H9 (cell line): ENCODE measurements around the gene SNRNP40. TPM values are rescaled to one million over a fixed set of nuclear protein-coding genes. Genes with fewer than 3 reads are reported as not detected.

Experiments used
- DNase-seq: peaks from one replicate; pipeline ENCODE4 v3.0.0-alpha.2; 2017
- H2AFZ ChIP-seq: one replicate; pipeline ENCODE4 v1.6.1; 2013; ENCODE audit warnings: mild to moderate bottlenecking, low read length, control low read depth, moderate library complexity
- H2AK5ac ChIP-seq: 2 replicates; pipeline ENCODE4 v1.6.1; 2013; ENCODE audit warnings: low read length, control low read depth, mixed read lengths; ENCODE audit not compliant: insufficient read length
- H2BK120ac ChIP-seq: one replicate; pipeline ENCODE4 v1.6.1; 2013; ENCODE audit warnings: low read depth, mild to moderate bottlenecking, low read length, control low read depth, inconsistent platforms; ENCODE audit not compliant: poor library complexity, severe bottlenecking
- H2BK12ac ChIP-seq: 2 replicates; pipeline ENCODE4 v1.6.1; 2013; ENCODE audit warnings: low read length, control low read depth, mixed read lengths, low read depth; ENCODE audit not compliant: insufficient read length
- H2BK15ac ChIP-seq: 2 replicates; pipeline ENCODE4 v1.6.1; 2013; ENCODE audit warnings: low read depth, low read length, control low read depth
- H2BK20ac ChIP-seq: one replicate; pipeline ENCODE4 v1.6.1; 2013; ENCODE audit warnings: low read depth, mild to moderate bottlenecking, low read length, control low read depth, inconsistent platforms; ENCODE audit not compliant: poor library complexity, severe bottlenecking
- H2BK5ac ChIP-seq: 2 replicates; pipeline ENCODE4 v1.6.1; 2013; ENCODE audit warnings: low read length, control low read depth, mixed read lengths; ENCODE audit not compliant: insufficient read length
- H3K14ac ChIP-seq: 2 replicates; pipeline ENCODE4 v1.6.1; 2013; ENCODE audit warnings: low read length, control low read depth; ENCODE audit not compliant: insufficient read depth
- H3K18ac ChIP-seq: 2 replicates; pipeline ENCODE4 v1.6.1; 2013; ENCODE audit warnings: low read depth, mild to moderate bottlenecking, mixed read lengths, low read length, control low read depth; ENCODE audit not compliant: insufficient read length
- H3K23ac ChIP-seq: 2 replicates; pipeline ENCODE4 v1.6.1; 2013; ENCODE audit warnings: low read length, control low read depth, mixed read lengths, low read depth; ENCODE audit not compliant: insufficient read length
- H3K23me2 ChIP-seq: 2 replicates; pipeline ENCODE4 v1.6.1; 2013; ENCODE audit warnings: low read depth, mild to moderate bottlenecking, mixed read lengths, low read length, control low read depth; ENCODE audit not compliant: insufficient read length, poor library complexity, severe bottlenecking
- H3K27ac ChIP-seq: 2 replicates; pipeline ENCODE4 v1.5.1; 2013; ENCODE audit warnings: low read length, control low read depth, mixed read lengths, low read depth; ENCODE audit not compliant: insufficient read length
- H3K27me3 ChIP-seq: 2 replicates; pipeline ENCODE4 v1.6.1; 2013; ENCODE audit warnings: low read length, control low read depth, inconsistent platforms; ENCODE audit not compliant: insufficient read depth
- H3K4ac ChIP-seq: 2 replicates; pipeline ENCODE4 v1.6.1; 2013; ENCODE audit warnings: low read depth, mild to moderate bottlenecking, control low read depth, inconsistent platforms, low read length, moderate library complexity
- H3K4me1 ChIP-seq: 2 replicates; pipeline ENCODE4 v1.6.1; 2013; ENCODE audit warnings: low read length, control low read depth, inconsistent platforms; ENCODE audit not compliant: insufficient read depth
- H3K4me2 ChIP-seq: 2 replicates; pipeline ENCODE4 v1.6.1; 2013; ENCODE audit warnings: low read length, control low read depth, mixed read lengths; ENCODE audit not compliant: insufficient read length, insufficient read depth
- H3K56ac ChIP-seq: 2 replicates; pipeline ENCODE4 v1.6.1; 2013; ENCODE audit warnings: low read depth, mild to moderate bottlenecking, mixed read lengths, low read length, control low read depth; ENCODE audit not compliant: insufficient read length
- H3K79me1 ChIP-seq: 2 replicates; pipeline ENCODE4 v1.6.1; 2013; ENCODE audit warnings: low read depth, mild to moderate bottlenecking, moderate library complexity, low read length, control low read depth, inconsistent platforms; ENCODE audit not compliant: insufficient read depth, poor library complexity, severe bottlenecking
- H3K79me2 ChIP-seq: 2 replicates; pipeline ENCODE4 v1.6.1; 2013; ENCODE audit warnings: low read length, control low read depth, inconsistent platforms; ENCODE audit not compliant: insufficient read depth
- H3K9ac ChIP-seq: 2 replicates; pipeline ENCODE4 v1.6.1; 2013; ENCODE audit warnings: low read length, control low read depth, mixed read lengths; ENCODE audit not compliant: insufficient read length; ENCODE audit errors: extremely low read depth
- H3K9me3 ChIP-seq: one replicate; pipeline ENCODE4 v1.6.1; 2013; ENCODE audit warnings: low read depth, low read length, inconsistent platforms; ENCODE audit not compliant: control insufficient read depth
- H3T11ph ChIP-seq: one replicate; pipeline ENCODE4 v1.6.1; 2013; ENCODE audit warnings: mild to moderate bottlenecking, low read length, control low read depth, inconsistent platforms
- H4K20me1 ChIP-seq: one replicate; pipeline ENCODE4 v1.6.1; 2013; ENCODE audit not compliant: control insufficient read depth, insufficient read length, insufficient read depth
- H4K5ac ChIP-seq: 2 replicates; pipeline ENCODE4 v1.6.1; 2013; ENCODE audit warnings: low read depth, mild to moderate bottlenecking, mixed read lengths, low read length, control low read depth; ENCODE audit not compliant: insufficient read length
- H4K8ac ChIP-seq: replicated peaks from 2 replicates; pipeline ENCODE4 v1.6.1; 2013; ENCODE audit warnings: low read length, control low read depth, mixed read lengths, low read depth; ENCODE audit not compliant: insufficient read length
- H4K91ac ChIP-seq: 2 replicates; pipeline ENCODE4 v1.6.1; 2013; ENCODE audit warnings: low read depth, mild to moderate bottlenecking, moderate library complexity, mixed read lengths, low read length, control low read depth; ENCODE audit not compliant: insufficient read length
- H3K27ac Mint-ChIP-seq, 3 experiments: 2 replicates in 2 of 3; 3 replicates in 1 of 3; pipeline ENCODE4 v1.8.0; 2020 to 2021; ENCODE audit warnings: mixed read lengths in 3 of 3, mild to moderate bottlenecking in 1 of 3, moderate library complexity in 1 of 3
- H3K27me3 Mint-ChIP-seq: 2 replicates; pipeline ENCODE4 v1.8.0; 2021; ENCODE audit warnings: low read depth, mild to moderate bottlenecking, moderate library complexity, mixed read lengths
- H3K36me3 Mint-ChIP-seq, 3 experiments: 2 replicates in 2 of 3; 3 replicates in 1 of 3; pipeline ENCODE4 v1.8.0; 2020 to 2021; ENCODE audit warnings: low read depth in 3 of 3, mixed read lengths in 3 of 3; ENCODE audit not compliant: insufficient read depth in 1 of 3
- H3K4me1 Mint-ChIP-seq, 2 experiments: 2 replicates each; pipeline ENCODE4 v1.8.0; 2020; ENCODE audit warnings: mixed read lengths in 2 of 2
- H3K4me3 Mint-ChIP-seq, 2 experiments: 2 replicates in 1 of 2; 3 replicates in 1 of 2; pipeline ENCODE4 v1.8.0; 2020 to 2021; ENCODE audit warnings: mild to moderate bottlenecking in 2 of 2, mixed read lengths in 2 of 2, moderate library complexity in 1 of 2
- H3K9me3 Mint-ChIP-seq, 2 experiments: 2 replicates in 1 of 2; 3 replicates in 1 of 2; pipeline ENCODE4 v1.8.0; 2020; ENCODE audit warnings: mild to moderate bottlenecking in 2 of 2, mixed read lengths in 2 of 2, moderate library complexity in 1 of 2
- WGBS: extraction: QIAGEN DNeasy Blood & Tissue Kit; methylation state at CpG from one replicate; pipeline ENCODE4 v1.1.7; 2013; ENCODE audit warnings: missing lambda C conversion rate, low lambda C conversion rate, mixed read lengths; ENCODE audit not compliant: insufficient read length; ENCODE audit errors: extremely low coverage; 5-methylcytosine and 5-hydroxymethylcytosine counted together
- total RNA-seq: library from RNA; stranded (reverse); gene quantifications from 2 replicates; pipeline ENCODE4 v1.2.1, GENCODE V29; 2021
- TF ChIP-seq, protein P1 (sequence below): fragments of 200-600 bp; sonication (generic); conservative IDR thresholded peaks from 3 replicates; pipeline ENCODE4 v1.8.0; 2021; ENCODE audit warnings: antibody characterized with exemption, mild to moderate bottlenecking

SNRNP40 gene
- total RNA-seq, 1 experiment from 2014 or later: 132 TPM

DNA sequence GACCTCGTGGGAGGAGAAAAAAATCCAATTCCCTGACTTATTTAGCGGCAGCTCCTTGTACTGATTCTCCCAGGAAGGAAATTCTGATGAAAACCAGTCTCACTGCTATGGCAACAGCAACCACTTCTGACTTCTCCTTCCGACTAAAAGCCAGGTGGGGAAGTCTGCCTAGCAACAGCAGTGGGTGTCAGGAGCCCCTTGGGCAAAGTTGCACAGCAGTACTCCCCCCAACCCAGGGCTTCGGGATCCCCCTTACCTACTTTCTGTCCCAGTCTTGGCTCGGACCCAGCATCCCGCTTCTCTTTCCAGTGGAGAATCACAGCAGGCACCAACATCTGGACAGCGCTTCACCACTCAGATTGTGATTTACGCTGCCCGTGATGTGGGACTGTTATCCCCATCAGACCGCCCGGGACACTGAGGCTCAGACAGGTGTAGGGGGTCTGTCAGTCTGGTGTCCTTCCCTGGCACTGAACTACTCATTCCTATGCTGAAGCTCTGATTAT lies 81.5 kb downstream of the SNRNP40 start:
- Mint-ChIP-seq H3K27ac (no peak overlapping the region), H3K27me3 (no peaks in the 10 kb centered on the region), H3K4me3 (no peak overlapping the region), H3K9me3 (no peaks in the 10 kb centered on the region), H3K36me3 (no peaks in the 10 kb centered on the region), H3K4me1 (peaks cover 15 to 21% of the 10 kb centered on the region in 2 experiments)
- no peak overlapping the region for H4K5ac ChIP-seq
- no peak overlapping the region for H3K9ac ChIP-seq
- no peaks in the 10 kb centered on the region for H3K27me3 ChIP-seq
- DNase-seq: no peak
- no peak overlapping the region for H4K8ac ChIP-seq
- no peak overlapping the region for H3K4me2 ChIP-seq
- H2BK15ac ChIP-seq: no peak overlapping the region
- H3K79me2 ChIP-seq: no peaks in the 10 kb centered on the region; the same call in 1 of the 2 replicates
- H3K14ac ChIP-seq: no peak overlapping the region; the same call in 1 of the 2 replicates
- no peaks in the 10 kb centered on the region for H3K79me1 ChIP-seq
- H2BK20ac ChIP-seq: no peak overlapping the region
- H3K4ac ChIP-seq: no peak overlapping the region
- no peak overlapping the region for H2AFZ ChIP-seq
- no peak overlapping the region for H2AK5ac ChIP-seq
- no peak overlapping the region for H4K91ac ChIP-seq
- H3K23ac ChIP-seq: no peak overlapping the region
- no peaks in the 10 kb centered on the region; the same call in 1 of the 2 replicates for H3K4me1 ChIP-seq
- H2BK5ac ChIP-seq: no peak overlapping the region
- no CpG with 5 or more reads among the region's 11 CpGs for WGBS
- no peaks in the 10 kb centered on the region for H4K20me1 ChIP-seq
- no peak overlapping the region for H3K56ac ChIP-seq
- H3T11ph ChIP-seq: no peak overlapping the region
- H3K27ac ChIP-seq: no peak overlapping the region
- H2BK120ac ChIP-seq: no peak overlapping the region
- no peak overlapping the region for H3K18ac ChIP-seq
- H2BK12ac ChIP-seq: no peak overlapping the region
- TF ChIP-seq, protein P1, sequence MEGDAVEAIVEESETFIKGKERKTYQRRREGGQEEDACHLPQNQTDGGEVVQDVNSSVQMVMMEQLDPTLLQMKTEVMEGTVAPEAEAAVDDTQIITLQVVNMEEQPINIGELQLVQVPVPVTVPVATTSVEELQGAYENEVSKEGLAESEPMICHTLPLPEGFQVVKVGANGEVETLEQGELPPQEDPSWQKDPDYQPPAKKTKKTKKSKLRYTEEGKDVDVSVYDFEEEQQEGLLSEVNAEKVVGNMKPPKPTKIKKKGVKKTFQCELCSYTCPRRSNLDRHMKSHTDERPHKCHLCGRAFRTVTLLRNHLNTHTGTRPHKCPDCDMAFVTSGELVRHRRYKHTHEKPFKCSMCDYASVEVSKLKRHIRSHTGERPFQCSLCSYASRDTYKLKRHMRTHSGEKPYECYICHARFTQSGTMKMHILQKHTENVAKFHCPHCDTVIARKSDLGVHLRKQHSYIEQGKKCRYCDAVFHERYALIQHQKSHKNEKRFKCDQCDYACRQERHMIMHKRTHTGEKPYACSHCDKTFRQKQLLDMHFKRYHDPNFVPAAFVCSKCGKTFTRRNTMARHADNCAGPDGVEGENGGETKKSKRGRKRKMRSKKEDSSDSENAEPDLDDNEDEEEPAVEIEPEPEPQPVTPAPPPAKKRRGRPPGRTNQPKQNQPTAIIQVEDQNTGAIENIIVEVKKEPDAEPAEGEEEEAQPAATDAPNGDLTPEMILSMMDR: no peak
- no peaks in the 10 kb centered on the region for H3K23me2 ChIP-seq
- no peaks in the 10 kb centered on the region for H3K9me3 ChIP-seq
